GM23248 (cell line): ENCODE data around the gene ZFHX2. TPM values are rescaled to one million over a fixed set of nuclear protein-coding genes. Genes with fewer than 3 reads are reported as not detected.
"Not testable (repeated sequence)": the region's sequence is repeated elsewhere in the genome, so short reads cannot be mapped to it uniquely, and the experiment has no call there.

Experiments used
- DNase-seq: peaks from one replicate; pipeline ENCODE4 v3.0.0-alpha.2; 2015
- H2AFZ ChIP-seq: fragments of 200-600 bp; sonication (generic); 2 replicates; pipeline ENCODE4 v1.6.1; 2016; ENCODE audit warnings: antibody characterized with exemption
- H3F3A ChIP-seq: fragments of 200-600 bp; sonication (generic); 2 replicates; pipeline ENCODE4 v1.6.1; 2016; ENCODE audit warnings: mild to moderate bottlenecking, antibody characterized with exemption, mixed run types; ENCODE audit not compliant: insufficient read depth
- H3K27ac ChIP-seq: fragments of 200-600 bp; sonication (generic); 2 replicates; pipeline ENCODE4 v1.5.1; 2016; ENCODE audit warnings: mild to moderate bottlenecking
- H3K27me3 ChIP-seq: fragments of 200-600 bp; sonication (generic); replicated peaks from 2 replicates; pipeline ENCODE4 v1.6.1; 2016; ENCODE audit warnings: mild to moderate bottlenecking; ENCODE audit not compliant: insufficient read depth
- H3K36me3 ChIP-seq: fragments of 200-600 bp; sonication (generic); 2 replicates; pipeline ENCODE4 v1.6.1; 2016; ENCODE audit warnings: low read depth, mild to moderate bottlenecking
- H3K4me1 ChIP-seq: fragments of 200-600 bp; sonication (generic); 2 replicates; pipeline ENCODE4 v1.6.1; 2016; ENCODE audit warnings: mild to moderate bottlenecking; ENCODE audit not compliant: insufficient read depth
- H3K4me2 ChIP-seq: fragments of 200-600 bp; sonication (generic); one replicate; pipeline ENCODE4 v1.6.1; 2016; ENCODE audit warnings: mild to moderate bottlenecking; ENCODE audit not compliant: unreplicated experiment
- H3K4me3 ChIP-seq: fragments of 200-600 bp; sonication (generic); 2 replicates; pipeline ENCODE4 v1.5.1; 2016; ENCODE audit warnings: mild to moderate bottlenecking
- H3K79me2 ChIP-seq: fragments of 200-600 bp; sonication (generic); 2 replicates; pipeline ENCODE4 v1.6.1; 2016; ENCODE audit warnings: mild to moderate bottlenecking; ENCODE audit not compliant: insufficient read depth
- H3K9ac ChIP-seq: fragments of 200-600 bp; sonication (generic); 2 replicates; pipeline ENCODE4 v1.6.1; 2016; ENCODE audit warnings: mild to moderate bottlenecking
- H3K9me2 ChIP-seq: fragments of 200-600 bp; sonication (generic); 2 replicates; pipeline ENCODE4 v1.6.1; 2016; ENCODE audit warnings: mixed run types, mild to moderate bottlenecking, moderate library complexity; ENCODE audit not compliant: insufficient read depth
- H3K9me3 ChIP-seq: fragments of 200-600 bp; sonication (generic); one replicate; pipeline ENCODE4 v1.6.1; 2017; ENCODE audit warnings: low read depth
- H4K20me1 ChIP-seq: fragments of 200-600 bp; sonication (generic); 2 replicates; pipeline ENCODE4 v1.6.0; 2016; ENCODE audit not compliant: insufficient read depth
- EZH2 ChIP-seq: fragments of 200-600 bp; sonication (generic); IDR thresholded peaks from 2 replicates; pipeline ENCODE4 v1.6.1; 2018; ENCODE audit warnings: antibody characterized with exemption, mild to moderate bottlenecking; ENCODE audit not compliant: insufficient read depth, poor library complexity, severe bottlenecking
- EZH2phosphoT487 ChIP-seq: fragments of 200-600 bp; sonication (generic); IDR thresholded peaks from 2 replicates; pipeline ENCODE4 v1.6.1; 2018; ENCODE audit warnings: antibody characterized with exemption, moderate library complexity, mild to moderate bottlenecking, low read depth; ENCODE audit not compliant: insufficient read depth
- WGBS, 2 experiments: methylation state at CpG; one replicate each; pipeline ENCODE4 v1.1.6; 2015 to 2017; ENCODE audit warnings: low lambda C conversion rate in 2 of 2, low coverage in 1 of 2; ENCODE audit errors: missing lambda C conversion rate in 2 of 2; 5-methylcytosine and 5-hydroxymethylcytosine counted together
- in situ Hi-C: fragments of 300-500 bp; cut with MboI; formaldehyde crosslinking; loops from 2 replicates; pipeline ENCODE4 v1.15.0; 2020
- polyA plus RNA-seq: library from polyadenylated mRNA; unstranded; fragments of >200 nt; fragmentation: Nextera tagmentation; extraction: Ambion mirVana; gene quantifications from 2 replicates; pipeline ENCODE4 v1.2.1, GENCODE V29; 2016
- total RNA-seq: library from RNA; depleted of rRNA; stranded (reverse); fragments of >200 nt; shearing (Covaris generic); gene quantifications from 2 replicates; pipeline ENCODE4 v1.2.3, GENCODE V29; 2014; rRNA removed

ZFHX2 gene
- total RNA-seq (under 0.01 TPM in 1 of 2 replicates, not detected in the other), polyA plus RNA-seq (0.14 and 0.49 TPM in 2 replicates)

DNA sequence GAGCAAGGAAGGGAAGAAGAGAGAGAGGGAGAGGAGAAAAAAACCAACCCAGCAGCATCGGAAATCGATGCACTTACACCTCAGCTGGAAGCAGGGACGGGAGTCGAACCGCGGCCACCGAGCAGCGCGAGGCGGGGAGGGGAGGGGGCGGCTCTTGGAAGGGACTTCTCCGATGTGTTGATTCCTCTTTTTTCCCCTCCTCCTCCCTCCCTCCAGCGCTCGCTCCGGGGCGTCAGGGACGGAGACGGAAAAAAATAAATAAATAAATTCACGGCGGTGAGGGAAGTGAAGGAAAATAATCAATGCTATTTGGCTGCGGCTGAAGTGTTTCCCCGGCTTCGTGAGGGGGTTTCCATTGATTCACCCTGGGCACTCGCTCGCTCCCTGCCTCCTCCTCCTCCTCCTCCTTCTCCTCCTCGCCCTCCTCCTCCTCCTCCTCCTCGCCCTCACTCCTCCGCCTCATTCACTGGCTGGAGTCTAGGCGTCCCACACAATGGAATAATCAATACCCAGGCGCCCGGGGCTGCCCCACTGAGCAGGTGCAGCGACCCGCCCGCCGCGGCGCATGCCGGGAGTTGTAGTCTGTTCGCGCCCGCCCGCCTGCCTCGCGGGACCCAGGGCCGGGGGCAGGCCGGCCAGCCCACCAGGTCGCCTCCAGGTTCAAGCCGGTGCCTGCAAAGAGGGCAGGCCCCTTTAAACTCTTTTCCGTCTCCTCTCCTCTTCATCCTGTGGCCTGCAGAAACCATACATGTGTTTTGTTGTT, at the start of gene ZFHX2:
Gene ZFHX2, minus strand, starts transcription at position 500 of the 763 bp plus-strand sequence. CDS start 16,440 bp downstream, outside the sequence.
- H3K4me2 ChIP-seq = peak within 1 kb of the TSS; percentile 89
- no peaks in the 10 kb centered on the region for H3K27me3 ChIP-seq
- H4K20me1 ChIP-seq = no peaks in the 10 kb centered on the region
- H2AFZ ChIP-seq = peak within 1 kb of the TSS; percentile 90
- peaks cover 3% of the 10 kb centered on the region; the same call in 1 of the 2 replicates for H3K79me2 ChIP-seq
- no peak within 1 kb of the TSS for H3K27ac ChIP-seq
- H3K9me3 ChIP-seq = no peaks in the 10 kb centered on the region
- H3K9ac ChIP-seq = peak within 1 kb of the TSS; percentile 45
- peak; percentile 65 for DNase-seq
- H3F3A ChIP-seq = no peaks in the 10 kb centered on the region
- H3K36me3 ChIP-seq = no peaks in the 10 kb centered on the region
- no peaks in the 10 kb centered on the region for H3K9me2 ChIP-seq
- no peaks in the 10 kb centered on the region for H3K4me1 ChIP-seq
- 1 to 2% methylated on average over 42 to 49 of the region's 49 CpGs for WGBS, 2 experiments
- TF ChIP-seq EZH2 (no peak), EZH2phosphoT487 (no peak)
- peak within 1 kb of the TSS; percentile 73 for H3K4me3 ChIP-seq
- in situ Hi-C loops = loop anchor here (10.0 kb wide), 1 partner anchor 67 kb away; no protein-coding TSS in a partner anchor

DNA sequence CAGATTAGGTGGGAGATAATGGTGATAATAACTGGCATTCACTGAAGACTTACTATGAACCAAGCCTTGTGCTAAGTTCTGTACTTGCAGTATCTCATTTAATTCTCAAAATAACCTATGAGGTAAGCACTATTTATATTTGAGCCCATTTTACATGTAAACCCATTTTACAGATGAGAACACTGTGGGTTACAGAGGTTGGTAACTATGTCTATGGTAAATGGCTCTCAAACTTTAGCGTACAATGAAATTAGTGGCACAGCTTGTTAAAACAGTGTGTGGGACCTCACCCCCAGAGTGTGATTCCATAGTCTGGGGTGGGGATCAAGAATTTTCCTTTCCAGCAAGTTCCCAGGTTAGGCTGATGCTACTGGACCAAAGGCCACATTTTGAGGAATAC, 49.2 kb upstream of the ZFHX2 start:
- Histone ChIP-seq H3K9me2 (no peaks in the 10 kb centered on the region), H3F3A (no peaks in the 10 kb centered on the region), H4K20me1 (no peaks in the 10 kb centered on the region), H3K9me3 (no peaks in the 10 kb centered on the region), H3K79me2 (no peaks in the 10 kb centered on the region), H3K4me3 (no peak overlapping the region), H3K27me3 (no peaks in the 10 kb centered on the region; the same call in 1 of the 2 replicates), H3K4me2 (no peak overlapping the region), H3K9ac (no peak overlapping the region), H3K27ac (no peak overlapping the region), H2AFZ (no peak overlapping the region), H3K4me1 (no peaks in the 10 kb centered on the region), H3K36me3 (no peaks in the 10 kb centered on the region)
- no peak for DNase-seq
- no peak for TF ChIP-seq EZH2phosphoT487
- TF ChIP-seq EZH2 = no peak
- 54 to 59% methylated on average over 1 of the region's 1 CpG for WGBS, 2 experiments
- in situ Hi-C loops = no loop called here

DNA sequence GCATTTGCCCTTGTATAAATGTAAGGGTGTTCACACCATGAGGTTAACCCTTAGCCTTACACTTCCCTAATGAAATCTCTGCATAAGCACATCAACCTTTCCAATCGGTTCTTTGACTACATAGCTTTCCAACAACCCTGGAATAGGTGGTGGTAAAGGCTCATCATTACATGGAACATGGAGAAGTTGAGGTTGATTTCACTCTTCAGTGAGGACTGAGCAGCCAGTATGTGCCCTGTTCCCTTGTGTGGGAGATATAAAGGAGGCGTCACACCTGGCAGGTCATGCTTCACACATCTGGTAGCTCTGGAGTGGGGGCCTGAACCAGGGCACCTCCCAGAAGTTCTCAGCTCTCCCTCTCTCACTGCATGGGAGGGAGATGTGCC, 48.8 kb upstream of the ZFHX2 start:
- Histone ChIP-seq H3K27ac (no peak overlapping the region), H3K9ac (no peak overlapping the region), H3K27me3 (no peaks in the 10 kb centered on the region; the same call in 1 of the 2 replicates), H3K4me3 (no peak overlapping the region), H3K9me2 (no peaks in the 10 kb centered on the region), H4K20me1 (no peaks in the 10 kb centered on the region), H3F3A (no peaks in the 10 kb centered on the region), H3K4me1 (no peaks in the 10 kb centered on the region), H3K36me3 (no peaks in the 10 kb centered on the region), H3K4me2 (no peak overlapping the region), H2AFZ (no peak overlapping the region), H3K79me2 (no peaks in the 10 kb centered on the region), H3K9me3 (no peaks in the 10 kb centered on the region)
- no peak for DNase-seq
- in situ Hi-C loops = no loop called here
- 20 to 23% methylated on average over 2 of the region's 2 CpGs for WGBS, 2 experiments
- TF ChIP-seq EZH2phosphoT487 (no peak), EZH2 (no peak)

DNA sequence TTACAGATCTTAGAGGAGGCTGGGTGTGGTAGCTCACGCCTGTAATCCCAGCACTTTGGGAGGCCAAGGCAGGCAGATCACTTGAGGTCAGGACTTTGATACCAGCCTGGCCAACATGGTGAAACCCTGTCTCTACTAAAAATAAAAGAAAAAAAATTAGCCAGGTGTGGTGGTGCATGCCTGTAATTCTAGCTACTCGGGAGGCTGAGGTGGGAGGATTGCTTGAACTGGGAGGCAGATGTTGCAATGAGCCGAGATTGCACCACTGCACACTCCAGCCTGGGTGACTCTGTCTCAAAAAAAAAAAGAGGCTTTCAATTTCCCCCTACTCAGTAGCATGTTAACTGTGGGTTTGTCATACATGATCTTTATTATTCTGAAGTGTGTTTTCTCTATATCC, 42.6 kb upstream of the ZFHX2 start:
- H3K79me2 ChIP-seq, H3K9me3 ChIP-seq, H3K4me2 ChIP-seq, in situ Hi-C loops, H3K4me1 ChIP-seq, H3K36me3 ChIP-seq, H3K9me2 ChIP-seq, H3F3A ChIP-seq, H3K9ac ChIP-seq, H3K4me3 ChIP-seq, H3K27me3 ChIP-seq, H3K27ac ChIP-seq, H4K20me1 ChIP-seq, H2AFZ ChIP-seq, DNase-seq: not testable (repeated sequence)
- WGBS, 2 experiments = 28 to 34% methylated on average over 3 of the region's 3 CpGs
